CD4-positive, CD25-positive, alpha-beta regulatory T cell (primary cell): ENCODE data around the gene PTPRG. TPM values are rescaled to one million over a fixed set of nuclear protein-coding genes. Genes with fewer than 3 reads are reported as not detected.

Experiments
- ATAC-seq, 2 donors: fragments of 150-1000 bp; cut with Tn5 transposase; one replicate each; pipeline ENCODE4 v1.10.0; 2021; ENCODE audit warnings: low read depth in 2 of 2, moderate number of reproducible peaks in 2 of 2, moderate library complexity in 1 of 2
- DNase-seq, 3 donors: peaks; one replicate each; pipeline versions ENCODE4 v3.0.0 to v3.0.0-alpha.2; 2012 to 2022; ENCODE audit warnings: mixed read lengths in 1 of 3
- H3K27ac ChIP-seq: one replicate; pipeline ENCODE4 v1.7.0; 2013; ENCODE audit warnings: mild to moderate bottlenecking, low read length; ENCODE audit not compliant: insufficient read depth, poor library complexity, severe bottlenecking
- H3K27me3 ChIP-seq: one replicate; pipeline ENCODE4 v1.7.0; 2013; ENCODE audit warnings: low read length; ENCODE audit not compliant: control insufficient read depth, insufficient read depth
- H3K36me3 ChIP-seq: one replicate; pipeline ENCODE4 v1.7.0; 2013; ENCODE audit warnings: mild to moderate bottlenecking, low read length, moderate library complexity; ENCODE audit not compliant: control insufficient read depth, insufficient read depth
- H3K4me1 ChIP-seq: 2 replicates; pipeline ENCODE4 v1.7.0; 2013; ENCODE audit warnings: mild to moderate bottlenecking, low read length; ENCODE audit not compliant: insufficient read depth, control insufficient read depth, poor library complexity, severe bottlenecking
- H3K4me3 ChIP-seq: one replicate; pipeline ENCODE4 v1.7.0; 2013; ENCODE audit warnings: low read depth, mild to moderate bottlenecking, low read length, moderate library complexity
- H3K9me3 ChIP-seq, 2 experiments: 1 replicate in 1 of 2; 2 replicates in 1 of 2; pipeline ENCODE4 v1.7.0; 2013; ENCODE audit warnings: low read length in 2 of 2, mild to moderate bottlenecking in 1 of 2, moderate library complexity in 1 of 2; ENCODE audit not compliant: control insufficient read depth in 2 of 2
- H3K27ac Mint-ChIP-seq, 3 donors: one replicate each; pipeline ENCODE4 v1.8.0; 2020 to 2022; ENCODE audit warnings: mild to moderate bottlenecking in 3 of 3, mixed read lengths in 3 of 3, moderate library complexity in 2 of 3
- H3K27me3 Mint-ChIP-seq: one replicate; pipeline ENCODE4 v1.8.0; 2022; ENCODE audit warnings: mild to moderate bottlenecking, mixed read lengths
- H3K36me3 Mint-ChIP-seq: one replicate; pipeline ENCODE4 v1.8.0; 2020; ENCODE audit warnings: mixed read lengths
- H3K4me1 Mint-ChIP-seq, 4 donors: one replicate each; pipeline ENCODE4 v1.8.0; 2020 to 2022; ENCODE audit warnings: mixed read lengths in 4 of 4, mild to moderate bottlenecking in 1 of 4
- H3K4me3 Mint-ChIP-seq, 4 donors: one replicate each; pipeline ENCODE4 v1.8.0; 2020 to 2022; ENCODE audit warnings: mild to moderate bottlenecking in 4 of 4, mixed read lengths in 4 of 4, moderate library complexity in 3 of 4
- H3K9me3 Mint-ChIP-seq, 7 donors: one replicate each; pipeline ENCODE4 v1.8.0; 2020 to 2022; ENCODE audit warnings: mixed read lengths in 7 of 7, mild to moderate bottlenecking in 3 of 7, moderate library complexity in 2 of 7
- polyA plus RNA-seq, 4 donors: library from polyadenylated mRNA; unstranded; fragments of 300-500 nt; fragmentation: Illumina TruSeq; gene quantifications; one replicate each; pipeline ENCODE4 v1.2.3, GENCODE V29; 2021
- total RNA-seq: library from RNA; stranded (reverse); gene quantifications from one replicate; pipeline ENCODE4 v1.2.3, GENCODE V29; 2022

Gene PTPRG
- total RNA-seq (not detected), polyA plus RNA-seq (not detected)

DNA sequence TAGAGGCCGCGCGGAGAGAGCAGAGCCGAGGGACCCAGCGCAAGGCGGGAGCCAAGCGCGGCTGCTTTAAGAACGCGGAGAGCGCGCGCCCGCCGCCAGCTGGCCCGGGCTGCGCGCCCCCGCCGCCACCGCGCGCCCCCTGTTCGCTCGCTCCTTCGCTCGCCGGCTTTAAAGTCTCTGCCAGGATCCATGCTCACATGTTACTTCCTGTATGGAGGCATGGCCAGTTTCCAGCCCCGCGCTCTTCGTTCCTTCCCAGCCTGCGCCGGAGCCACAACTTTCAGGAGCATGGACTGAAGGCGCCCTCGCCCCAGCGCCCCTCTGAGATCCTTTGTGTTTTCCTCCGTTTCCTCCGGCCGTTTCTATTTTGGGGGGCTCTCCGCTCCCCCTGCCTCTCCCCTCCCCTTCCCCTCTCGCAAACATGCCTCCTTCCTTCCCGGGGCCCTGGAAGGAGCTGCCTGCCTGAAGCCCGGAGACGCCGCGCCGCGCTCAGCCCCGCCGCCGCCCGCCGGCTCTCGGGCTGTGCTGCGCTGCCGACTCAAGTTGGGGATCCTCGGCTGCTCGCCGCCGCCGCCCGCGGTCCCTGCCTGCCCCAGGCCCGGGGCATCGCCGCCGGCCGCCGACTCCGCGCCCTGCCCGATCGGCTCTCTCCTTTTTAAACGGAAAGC is at the start of gene PTPRG:
Gene PTPRG (plus strand): TSS at position 198 of the 668 bp plus-strand sequence. CDS start 717 bp downstream, outside the sequence.
- Histone ChIP-seq H3K36me3 (no peaks in the 10 kb centered on the region), H3K4me3 (no peak within 1 kb of the TSS), H3K9me3 (no peaks in the 10 kb centered on the region), H3K27me3 (peaks cover 3% of the 10 kb centered on the region), H3K27ac (no peak within 1 kb of the TSS), H3K4me1 (peaks cover 15% of the 10 kb centered on the region)
- ATAC-seq (no peak), DNase-seq (peak in 1 of 3 donors; percentile 47)
- H3K27me3 Mint-ChIP-seq, result peaks cover 65% of the 10 kb centered on the region
- no peaks in the 10 kb centered on the region for H3K36me3 Mint-ChIP-seq
- H3K9me3 Mint-ChIP-seq, result peaks cover 0 to 4% (median 0%) of the 10 kb centered on the region in 7 donors
- no peak within 1 kb of the TSS for H3K27ac Mint-ChIP-seq
- peak within 1 kb of the TSS in 3 of 4 donors; percentile 33 to 68 (median 56) for H3K4me3 Mint-ChIP-seq
- peaks cover 0 to 7% (median 0%) of the 10 kb centered on the region in 4 donors for H3K4me1 Mint-ChIP-seq

DNA sequence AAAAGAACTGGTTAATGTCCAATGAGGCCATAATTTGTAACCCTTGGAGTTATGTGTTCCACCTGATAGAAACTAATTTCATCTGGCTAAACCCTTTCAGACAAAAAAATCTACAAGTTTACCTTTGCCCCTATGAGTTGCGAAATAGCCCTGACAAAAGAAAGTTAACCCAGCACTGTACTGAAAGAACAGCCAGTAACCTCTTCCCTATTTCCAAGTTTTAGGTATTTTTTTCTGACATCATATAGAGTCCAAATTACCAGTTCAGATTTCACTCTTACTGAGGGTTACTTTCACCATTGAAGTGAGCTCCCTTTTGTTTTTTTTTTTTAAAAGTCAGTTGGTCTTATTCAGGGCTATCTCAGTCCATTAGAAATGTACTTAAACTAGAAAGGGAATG is 42.8 kb upstream of the PTPRG start:
- peaks cover 0 to 5% (median 0%) of the 10 kb centered on the region in 7 donors for H3K9me3 Mint-ChIP-seq
- Histone ChIP-seq H3K36me3 (no peaks in the 10 kb centered on the region), H3K9me3 (no peaks in the 10 kb centered on the region), H3K4me1 (no peaks in the 10 kb centered on the region), H3K27me3 (no peaks in the 10 kb centered on the region), H3K4me3 (no peak overlapping the region), H3K27ac (no peak overlapping the region)
- no peak for DNase-seq
- H3K4me3 Mint-ChIP-seq, result no peak overlapping the region
- H3K27ac Mint-ChIP-seq, result no peak overlapping the region
- no peaks in the 10 kb centered on the region for H3K27me3 Mint-ChIP-seq
- no peak for ATAC-seq
- H3K36me3 Mint-ChIP-seq, result no peaks in the 10 kb centered on the region
- H3K4me1 Mint-ChIP-seq, result peaks cover 0 to 8% (median 0%) of the 10 kb centered on the region in 4 donors

DNA sequence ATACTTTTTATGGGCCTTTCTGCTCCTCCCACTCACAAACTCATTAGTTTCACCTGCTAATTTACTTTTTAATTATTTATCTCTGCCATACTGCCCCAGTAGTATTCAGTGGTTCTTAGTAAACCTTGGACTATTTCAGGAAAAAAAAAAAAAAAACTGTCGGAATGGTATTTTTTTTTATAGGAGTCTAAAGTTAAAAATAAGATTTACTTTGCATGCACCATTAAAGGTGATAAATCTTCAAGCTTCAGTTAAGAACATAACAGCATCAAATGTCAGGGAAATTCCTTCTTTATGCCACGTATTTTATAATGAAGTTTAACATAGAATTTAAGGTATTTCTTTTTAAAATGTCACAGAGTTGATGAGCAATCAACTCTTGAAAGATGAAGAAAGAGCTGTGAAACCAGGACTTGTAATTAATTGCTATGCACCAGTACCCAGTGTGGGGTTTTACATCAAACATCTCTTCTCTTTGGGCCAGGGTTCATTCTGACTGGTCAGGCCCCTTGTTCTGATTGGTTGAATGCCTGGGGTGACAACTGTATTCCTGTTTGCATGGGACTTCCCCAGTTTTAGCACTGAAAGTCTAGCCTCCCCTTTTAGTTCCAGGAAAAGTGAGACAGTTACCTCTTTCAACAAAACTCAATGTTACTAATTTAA is 40.3 kb upstream of the PTPRG start:
- H3K4me3 Mint-ChIP-seq, result no peak overlapping the region
- no peak overlapping the region for H3K27ac Mint-ChIP-seq
- peaks cover 0 to 8% (median 0%) of the 10 kb centered on the region in 4 donors for H3K4me1 Mint-ChIP-seq
- H3K27me3 ChIP-seq, result no peaks in the 10 kb centered on the region
- no peaks in the 10 kb centered on the region for H3K27me3 Mint-ChIP-seq
- no peak overlapping the region for H3K27ac ChIP-seq
- no peak overlapping the region for H3K4me3 ChIP-seq
- H3K9me3 ChIP-seq, result no peaks in the 10 kb centered on the region
- DNase-seq (peak in 1 of 3 donors; percentile 81), ATAC-seq (no peak)
- no peaks in the 10 kb centered on the region for H3K4me1 ChIP-seq
- H3K36me3 Mint-ChIP-seq, result no peaks in the 10 kb centered on the region
- no peaks in the 10 kb centered on the region for H3K36me3 ChIP-seq
- H3K9me3 Mint-ChIP-seq, result no peaks in the 10 kb centered on the region

DNA sequence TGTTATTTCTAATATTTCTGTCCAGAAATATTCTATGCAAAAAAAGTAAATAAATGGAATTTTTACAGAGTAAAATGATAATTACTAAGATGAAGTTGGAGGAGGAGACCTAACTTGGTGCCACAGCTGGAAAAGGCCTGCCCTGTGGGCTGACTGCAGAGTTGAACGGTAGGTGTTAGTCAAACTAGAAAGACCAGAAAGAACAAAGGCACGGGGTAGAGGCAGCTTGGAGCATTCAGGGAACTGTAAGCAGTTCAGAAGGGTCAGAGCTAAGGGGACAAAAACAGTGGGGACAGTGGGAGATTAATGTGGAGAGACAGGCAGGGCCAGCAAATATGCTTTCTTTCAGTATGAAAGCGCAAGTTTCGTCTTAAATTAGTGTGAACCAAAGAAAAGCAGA is 39.3 kb upstream of the PTPRG start:
- H3K4me3 ChIP-seq, result no peak overlapping the region
- ATAC-seq, result no peak

DNA sequence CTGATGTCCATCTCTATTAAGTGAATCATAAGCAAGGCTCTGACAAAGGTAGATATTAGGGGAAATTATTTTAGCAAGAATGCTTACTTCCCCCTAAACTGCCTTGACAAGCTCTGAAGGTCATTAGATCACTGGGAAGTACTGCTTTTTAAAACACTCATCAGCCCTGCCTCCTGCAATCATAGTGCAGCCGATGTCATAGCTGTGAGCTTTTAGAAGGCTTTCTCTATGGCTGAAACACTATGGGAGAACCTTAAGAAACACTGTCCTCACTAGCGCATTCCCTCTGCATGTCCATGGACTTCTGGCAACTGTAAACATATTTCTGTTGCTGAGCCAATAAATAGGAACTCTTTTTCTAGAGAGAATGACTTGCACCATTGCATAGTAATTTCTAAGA is 38.7 kb upstream of the PTPRG start:
- Histone ChIP-seq H3K27me3 (no peaks in the 10 kb centered on the region), H3K9me3 (no peaks in the 10 kb centered on the region), H3K27ac (no peak overlapping the region), H3K36me3 (no peaks in the 10 kb centered on the region), H3K4me1 (no peaks in the 10 kb centered on the region), H3K4me3 (no peak overlapping the region)
- H3K27ac Mint-ChIP-seq, result no peak overlapping the region
- no peak overlapping the region for H3K4me3 Mint-ChIP-seq
- no peaks in the 10 kb centered on the region for H3K27me3 Mint-ChIP-seq
- peaks cover 0 to 8% (median 0%) of the 10 kb centered on the region in 4 donors for H3K4me1 Mint-ChIP-seq
- H3K36me3 Mint-ChIP-seq, result no peaks in the 10 kb centered on the region
- ATAC-seq (no peak), DNase-seq (no peak)
- H3K9me3 Mint-ChIP-seq, result no peaks in the 10 kb centered on the region

More for the DNA sequence above, 39.3 kb upstream of the PTPRG start:
- no peaks in the 10 kb centered on the region for H3K36me3 Mint-ChIP-seq
- DNase-seq, result no peak
- Histone ChIP-seq H3K36me3 (no peaks in the 10 kb centered on the region), H3K9me3 (no peaks in the 10 kb centered on the region), H3K27ac (no peak overlapping the region), H3K27me3 (no peaks in the 10 kb centered on the region), H3K4me1 (no peaks in the 10 kb centered on the region)
- H3K4me3 Mint-ChIP-seq, result no peak overlapping the region
- no peak overlapping the region for H3K27ac Mint-ChIP-seq
- H3K9me3 Mint-ChIP-seq, result no peaks in the 10 kb centered on the region
- H3K27me3 Mint-ChIP-seq, result no peaks in the 10 kb centered on the region
- H3K4me1 Mint-ChIP-seq, result peaks cover 0 to 8% (median 0%) of the 10 kb centered on the region in 4 donors

DNA sequence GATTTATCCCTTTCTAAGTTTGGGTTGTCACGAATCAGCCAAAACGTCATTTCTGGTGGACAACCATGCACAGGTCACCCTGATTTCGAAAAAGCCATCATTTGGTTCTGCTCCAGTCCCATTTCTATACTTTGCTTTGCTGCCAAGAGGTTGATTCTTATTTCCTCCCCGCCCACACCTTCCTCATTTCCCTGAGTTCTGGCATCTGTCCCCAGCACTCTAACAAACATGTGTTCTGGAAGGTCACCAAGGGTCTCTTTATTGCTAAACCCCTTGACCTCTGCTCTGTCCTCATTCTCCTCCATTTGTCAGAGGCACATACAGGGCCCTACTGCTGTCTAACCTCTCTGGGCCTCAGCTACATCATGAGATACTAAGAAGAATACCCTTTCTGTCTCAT is 36.4 kb upstream of the PTPRG start:
- H3K4me1 ChIP-seq, result no peaks in the 10 kb centered on the region
- H3K27ac Mint-ChIP-seq, result no peak overlapping the region
- no peaks in the 10 kb centered on the region for H3K36me3 ChIP-seq
- peaks cover 0 to 8% (median 0%) of the 10 kb centered on the region in 4 donors for H3K4me1 Mint-ChIP-seq
- no peaks in the 10 kb centered on the region for H3K27me3 ChIP-seq
- no peak overlapping the region for H3K4me3 ChIP-seq
- no peaks in the 10 kb centered on the region for H3K9me3 Mint-ChIP-seq
- H3K36me3 Mint-ChIP-seq, result no peaks in the 10 kb centered on the region
- no peak overlapping the region for H3K4me3 Mint-ChIP-seq
- H3K9me3 ChIP-seq, result no peaks in the 10 kb centered on the region
- H3K27me3 Mint-ChIP-seq, result no peaks in the 10 kb centered on the region
- ATAC-seq (no peak), DNase-seq (no peak)
- H3K27ac ChIP-seq, result no peak overlapping the region

DNA sequence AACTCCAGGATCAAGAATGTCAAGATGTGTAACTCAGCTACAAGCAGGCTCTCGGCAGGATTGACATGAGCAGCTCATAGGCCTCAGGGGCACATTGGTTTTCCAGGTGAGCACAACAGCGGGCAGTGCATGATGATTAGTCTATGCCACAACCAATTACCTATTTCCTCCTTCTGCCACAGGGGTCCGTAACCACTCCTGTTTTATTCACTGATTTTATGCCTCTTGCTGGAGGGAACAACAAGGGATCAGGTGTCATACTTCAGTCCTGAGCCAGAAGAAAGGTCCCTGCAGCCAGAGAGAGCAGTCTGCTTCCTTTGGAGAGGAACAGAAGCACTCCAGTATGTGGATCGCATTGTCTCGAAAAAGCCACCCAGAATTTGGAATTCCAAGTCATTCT is 35.1 kb upstream of the PTPRG start:
- H3K36me3 ChIP-seq, result no peaks in the 10 kb centered on the region
- H3K9me3 ChIP-seq, result no peaks in the 10 kb centered on the region
- Mint-ChIP-seq H3K4me3 (no peak overlapping the region), H3K9me3 (no peaks in the 10 kb centered on the region), H3K27ac (no peak overlapping the region), H3K27me3 (no peaks in the 10 kb centered on the region), H3K36me3 (no peaks in the 10 kb centered on the region), H3K4me1 (peaks cover 0 to 8% (median 0%) of the 10 kb centered on the region in 4 donors)
- H3K27ac ChIP-seq, result no peak overlapping the region
- no peak overlapping the region for H3K4me3 ChIP-seq
- DNase-seq (no peak), ATAC-seq (no peak)
- no peaks in the 10 kb centered on the region for H3K27me3 ChIP-seq
- no peaks in the 10 kb centered on the region for H3K4me1 ChIP-seq

DNA sequence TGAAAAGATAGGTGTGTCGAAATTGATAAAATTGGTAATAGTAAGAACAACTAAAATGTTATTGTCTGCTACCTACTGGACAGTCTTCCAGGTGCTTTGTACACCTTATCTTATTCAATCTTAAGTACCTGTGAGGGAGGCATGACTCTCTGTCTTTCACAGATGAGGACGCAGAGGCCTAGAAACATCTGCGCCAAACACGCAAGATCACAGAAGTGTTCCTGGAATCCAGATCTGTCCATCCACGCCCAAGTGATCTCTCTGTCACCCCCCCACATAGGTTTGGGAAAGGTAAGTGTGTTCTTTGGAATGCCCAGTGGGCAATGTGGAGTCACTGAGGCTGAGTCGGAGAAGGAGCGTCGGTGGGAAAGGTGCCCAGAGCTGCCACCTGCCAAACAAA is 34.4 kb upstream of the PTPRG start:
- no peaks in the 10 kb centered on the region for H3K27me3 ChIP-seq
- H3K4me3 Mint-ChIP-seq, result no peak overlapping the region
- no peak for ATAC-seq

More for the DNA sequence above, 34.4 kb upstream of the PTPRG start:
- no peaks in the 10 kb centered on the region for H3K9me3 Mint-ChIP-seq
- H3K4me1 Mint-ChIP-seq, result peaks cover 0 to 3% (median 0%) of the 10 kb centered on the region in 4 donors
- no peaks in the 10 kb centered on the region for H3K36me3 Mint-ChIP-seq
- H3K27ac Mint-ChIP-seq, result no peak overlapping the region
- no peaks in the 10 kb centered on the region for H3K9me3 ChIP-seq
- DNase-seq, result no peak
- no peaks in the 10 kb centered on the region for H3K4me1 ChIP-seq
- no peak overlapping the region for H3K4me3 ChIP-seq
- peaks cover 4% of the 10 kb centered on the region for H3K27me3 Mint-ChIP-seq
- H3K36me3 ChIP-seq, result no peaks in the 10 kb centered on the region
- H3K27ac ChIP-seq, result no peak overlapping the region
